Kasumi-1 (cell line): Measurements from ENCODE around the gene GPR39.
"Not testable (repeated sequence)": the region's sequence is repeated elsewhere in the genome, so short reads cannot be mapped to it uniquely, and the experiment has no call there.

Source experiments
- DNase-seq, 2 experiments: peaks; one replicate each; lab custom pipeline; 2025; lab: John Stamatoyannopoulos, UW

Gene GPR39

GRCh38 chr2:132496555-132496954 lies 80.0 kb downstream of the GPR39 start:
- DNase-seq = no peak

DNA sequence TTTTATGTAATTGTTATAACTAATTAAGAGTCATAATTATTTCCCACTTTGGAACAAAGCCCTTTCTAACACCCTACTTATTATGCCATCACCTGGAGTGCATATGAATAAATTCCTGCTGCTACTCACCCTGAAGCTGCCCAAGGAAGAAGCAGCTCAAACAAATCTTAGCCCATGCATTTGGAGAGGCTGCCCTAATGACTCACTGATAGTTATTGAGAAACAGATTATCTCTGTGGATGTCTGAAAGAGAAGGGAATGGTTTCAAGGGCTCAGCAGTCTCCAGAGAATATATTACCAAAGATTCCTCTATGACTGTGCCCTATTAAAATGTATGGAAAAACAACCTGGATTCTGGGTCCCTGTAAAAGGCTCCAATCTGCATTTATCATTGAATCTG lies 81.0 kb downstream of the GPR39 start:
- no peak for DNase-seq

DNA sequence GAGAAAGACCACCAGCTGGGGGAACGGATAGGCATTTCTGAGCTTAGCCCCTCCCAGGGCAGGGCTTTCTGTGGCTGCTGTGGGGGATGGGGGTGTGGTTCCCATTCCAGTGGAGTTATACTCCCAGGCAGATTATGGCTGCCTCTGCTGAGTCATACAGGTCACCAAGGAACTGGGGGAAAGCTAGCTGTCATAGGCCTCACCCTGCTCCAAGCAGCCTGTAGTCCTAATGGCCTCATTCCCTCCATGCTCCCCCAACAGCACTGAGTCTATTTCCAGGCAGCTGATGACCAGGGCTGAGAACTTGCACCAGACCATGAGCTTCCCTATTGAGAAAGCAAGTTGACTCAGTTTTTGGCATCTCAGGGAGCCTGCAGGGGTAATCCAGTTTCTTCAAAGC lies 87.1 kb downstream of the GPR39 start:
- DNase-seq = no peak

DNA sequence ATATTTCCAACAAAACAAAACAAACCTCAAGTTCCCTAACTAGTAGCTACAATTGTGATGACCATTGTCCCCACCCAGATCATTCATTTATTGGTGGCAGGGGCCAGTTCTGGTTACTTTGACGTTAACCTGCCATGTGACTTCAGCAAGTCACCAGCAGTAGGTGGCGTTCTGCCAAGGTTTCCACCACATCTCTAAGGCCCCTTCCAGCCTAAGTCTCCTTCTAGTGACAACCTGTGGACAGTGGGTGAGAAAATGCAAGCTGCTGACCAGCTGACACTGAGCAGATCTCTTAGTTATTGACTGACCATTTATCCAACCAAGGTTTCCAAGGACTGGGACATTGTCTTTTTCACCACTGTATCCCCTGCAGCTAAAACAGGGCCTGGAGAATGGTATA lies 98.4 kb downstream of the GPR39 start:
- DNase-seq = no peak

GRCh38 chr2:132517386-132517785 lies 100.8 kb downstream of the GPR39 start:
- no peak for DNase-seq

GRCh38 chr2:132518302-132518701 lies 101.7 kb downstream of the GPR39 start:
- DNase-seq = no peak

GRCh38 chr2:132519566-132519965 lies 103.0 kb downstream of the GPR39 start:
- DNase-seq = no peak

DNA sequence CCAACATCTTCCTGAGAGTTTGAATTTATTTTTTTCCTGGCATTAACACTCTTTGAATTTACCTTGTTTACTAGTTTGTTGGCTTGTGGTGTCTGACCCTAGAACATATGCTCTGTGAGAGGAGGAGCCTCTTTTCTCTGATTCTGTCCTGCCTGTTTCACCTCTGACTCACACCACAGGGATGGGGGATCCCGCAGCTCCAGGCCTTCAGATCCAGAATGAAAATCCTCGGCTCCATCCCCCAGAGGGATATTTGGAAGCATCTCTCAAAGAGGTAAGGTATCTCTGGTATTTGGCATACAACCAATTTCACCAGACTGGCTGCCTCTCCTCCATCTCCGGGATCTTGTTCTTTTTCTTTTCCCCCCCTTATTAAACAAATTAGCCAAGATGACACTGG lies 104.7 kb downstream of the GPR39 start:
- DNase-seq = no peak

DNA sequence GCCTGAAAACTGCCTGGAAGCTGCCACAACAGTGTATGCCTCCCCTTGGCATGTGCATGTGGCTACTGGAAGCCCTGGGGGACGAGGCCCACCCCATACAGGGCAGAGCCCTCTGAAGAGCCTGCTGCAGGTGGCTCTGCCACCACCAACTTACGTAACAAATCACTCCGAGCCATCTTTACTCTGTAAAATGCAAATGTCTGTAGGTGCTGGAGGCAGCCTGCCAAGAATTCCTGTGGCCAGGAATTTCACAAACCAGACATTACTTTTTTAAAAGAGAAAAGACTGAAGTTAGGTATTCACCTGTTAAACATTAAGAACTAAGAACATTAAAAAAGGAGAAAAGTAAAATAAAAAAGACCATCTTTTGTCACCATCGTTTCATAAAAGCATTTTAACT lies 106.3 kb downstream of the GPR39 start:
- no peak for DNase-seq

DNA sequence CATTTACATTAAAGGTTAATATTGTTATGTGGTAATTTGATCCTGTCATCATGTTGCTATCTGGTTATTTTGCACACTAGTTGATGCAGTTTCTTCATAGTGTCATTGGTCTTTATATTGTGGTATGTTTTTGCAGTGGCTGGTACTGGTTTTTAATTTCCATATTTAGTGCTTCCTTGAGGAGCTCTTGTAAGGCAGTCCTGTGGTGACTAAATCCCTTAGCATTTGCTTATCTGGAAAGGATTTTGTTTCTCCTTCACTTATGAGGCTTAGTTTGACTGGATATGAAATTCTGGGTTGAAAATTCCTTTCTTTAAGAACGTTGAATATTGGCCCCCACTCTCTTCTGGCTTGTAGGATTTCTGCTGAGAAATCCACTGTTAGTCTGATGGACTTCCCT lies 120.5 kb downstream of the GPR39 start:
- DNase-seq = not testable (repeated sequence)

DNA sequence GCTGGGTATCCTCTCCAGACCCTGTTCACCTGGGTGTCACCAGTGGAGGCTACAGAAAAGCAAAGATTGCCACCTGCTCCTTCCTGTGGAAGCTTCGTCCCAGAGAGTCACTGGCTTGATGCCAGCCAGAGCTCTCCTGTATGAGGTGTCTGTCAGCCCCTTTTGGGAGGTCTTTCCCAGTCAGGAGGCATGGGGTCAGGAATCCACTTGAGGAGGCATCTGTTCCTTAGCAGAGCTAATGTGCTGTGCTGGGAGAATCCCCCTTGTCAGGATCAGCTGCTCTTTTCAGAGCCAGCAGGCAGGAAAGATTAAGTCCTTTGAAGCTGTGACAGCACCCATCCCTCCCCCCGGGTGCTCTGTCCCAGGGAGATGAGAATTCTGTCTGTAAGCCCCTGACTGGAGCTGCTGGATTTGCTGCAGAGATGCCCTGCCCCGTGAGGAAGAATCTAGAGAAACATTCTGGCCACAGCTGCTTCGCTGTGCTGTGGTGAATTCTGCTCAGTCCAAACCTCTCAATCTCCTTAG lies 121.8 kb downstream of the GPR39 start:
- no peak for DNase-seq

DNA sequence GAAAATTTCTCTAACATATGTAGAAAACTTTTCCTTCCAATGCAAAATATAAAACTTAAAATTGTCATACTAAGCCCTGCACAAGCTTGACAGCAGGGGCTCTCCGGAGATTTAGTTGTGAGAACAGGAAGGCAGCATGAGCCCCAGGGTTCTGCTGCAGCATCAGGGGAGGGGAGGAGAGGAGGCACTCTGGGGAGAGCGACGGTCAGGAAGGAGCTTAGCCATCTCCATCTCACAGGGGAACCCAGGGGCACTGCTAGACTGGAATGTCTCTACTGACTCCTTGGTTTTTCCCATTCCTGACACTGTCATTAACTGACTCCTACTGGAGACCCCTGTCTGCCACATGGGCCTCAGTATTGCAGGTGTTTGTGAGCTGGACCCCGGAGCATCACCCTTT lies 123.6 kb downstream of the GPR39 start:
- no peak for DNase-seq

GRCh38 chr2:132542953-132543569 lies 126.5 kb downstream of the GPR39 start:
- no peak for DNase-seq

GRCh38 chr2:132544006-132544630 lies 127.5 kb downstream of the GPR39 start:
- no peak for DNase-seq

- DNase-seq = peak; percentile 51 to 67
Observed at GRCh38 chr2:132547090-132547687, 130.6 kb downstream of the GPR39 start.

GRCh38 chr2:132549935-132550670 lies 133.5 kb downstream of the GPR39 start:
- DNase-seq = no peak

GRCh38 chr2:132550946-132551345 lies 134.3 kb downstream of the GPR39 start:
- no peak for DNase-seq

- no peak for DNase-seq
Observed at GRCh38 chr2:132557694-132558093, 141.1 kb downstream of the GPR39 start.

- no peak for DNase-seq
Observed at GRCh38 chr2:132559326-132559725, 142.7 kb downstream of the GPR39 start.

DNA sequence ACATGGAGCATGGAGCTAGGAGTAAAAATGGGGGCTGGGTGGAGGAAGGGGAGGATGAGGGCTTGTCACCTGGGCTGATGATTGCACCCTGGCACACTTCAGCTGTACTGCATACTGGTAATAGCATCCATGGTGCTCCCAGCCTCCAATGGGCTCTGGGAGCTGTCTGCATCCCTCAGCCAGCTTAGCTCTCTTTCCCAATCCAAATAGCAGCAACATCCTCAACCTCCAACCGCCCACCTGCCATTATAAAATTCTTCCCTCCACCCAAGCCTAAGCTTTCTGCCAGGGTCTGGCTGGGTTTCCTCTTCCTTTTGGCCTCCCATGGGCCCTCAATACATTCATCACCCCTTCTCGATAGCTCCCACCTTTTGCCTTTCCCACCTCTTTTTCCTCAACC lies 143.3 kb downstream of the GPR39 start:
- DNase-seq = no peak

GRCh38 chr2:132560562-132560961 lies 144.0 kb downstream of the GPR39 start:
- DNase-seq = no peak

DNA sequence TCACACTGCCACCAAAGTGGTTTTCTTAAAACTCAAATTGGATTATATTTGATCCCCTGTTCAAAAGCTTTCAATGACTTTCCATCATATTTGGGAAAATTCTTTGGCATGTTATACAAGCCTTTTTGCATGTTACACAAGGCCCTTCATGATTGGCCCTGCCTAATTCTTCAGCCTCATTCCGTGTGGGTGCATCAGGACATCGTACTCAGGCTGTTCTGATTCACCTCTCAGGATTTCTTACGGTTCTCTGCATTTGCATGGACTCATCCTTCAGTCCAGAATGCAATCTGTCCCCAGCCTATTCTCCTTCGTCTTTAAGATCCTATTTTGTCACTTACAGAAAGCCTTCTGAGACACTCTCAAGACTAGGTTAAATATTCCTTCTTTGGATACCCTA lies 145.6 kb downstream of the GPR39 start:
- DNase-seq = no peak

DNA sequence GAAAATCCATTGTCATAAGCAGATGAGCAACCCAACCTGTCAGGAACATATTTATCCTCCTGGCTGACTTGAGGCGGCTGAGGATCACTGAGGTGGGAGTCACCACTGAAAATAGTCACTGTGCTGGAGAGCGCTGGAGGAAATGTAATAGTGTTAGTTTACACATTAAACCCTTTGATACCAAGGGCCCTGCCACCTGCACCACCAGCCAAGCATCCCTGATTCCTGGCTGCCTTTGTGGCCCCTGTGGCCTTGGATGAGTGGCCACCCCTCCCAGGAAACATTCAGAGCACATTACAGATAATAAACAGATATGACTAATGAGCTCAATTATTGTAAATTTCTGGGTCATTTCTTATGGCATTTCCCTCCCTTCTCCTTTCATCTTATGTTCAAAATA lies 147.5 kb downstream of the GPR39 start:
- DNase-seq = no peak
